ENCODE results near the gene SCGB3A2.

Gene SCGB3A2

DNA sequence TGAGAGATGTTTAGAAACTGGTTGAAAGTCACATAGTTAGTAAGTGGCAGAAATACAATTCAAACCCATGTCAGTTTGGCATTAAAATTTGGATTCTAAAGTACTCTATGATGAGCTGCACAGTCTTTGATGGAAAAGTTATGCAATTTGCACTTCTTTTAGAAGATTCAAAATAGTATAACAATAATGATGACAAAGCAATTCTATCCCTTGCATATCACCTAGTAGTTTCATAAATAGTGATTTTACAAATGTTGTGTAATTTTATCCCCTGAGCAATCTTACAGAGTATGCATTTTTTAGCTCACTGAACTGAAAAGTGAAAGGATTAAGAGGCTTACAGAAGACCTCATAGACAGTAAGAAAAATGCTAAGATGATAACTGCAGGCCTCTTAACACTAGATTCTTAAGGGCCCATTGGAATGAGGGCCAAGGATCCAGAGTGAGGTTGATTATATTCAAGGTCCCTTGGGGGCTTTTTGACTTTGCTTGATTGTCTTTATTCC, 24.2 kb downstream of the SCGB3A2 start:
- no peak overlapping the region for H3K4me3 ChIP-seq (ENCODE audit: low read depth, low read length)

DNA sequence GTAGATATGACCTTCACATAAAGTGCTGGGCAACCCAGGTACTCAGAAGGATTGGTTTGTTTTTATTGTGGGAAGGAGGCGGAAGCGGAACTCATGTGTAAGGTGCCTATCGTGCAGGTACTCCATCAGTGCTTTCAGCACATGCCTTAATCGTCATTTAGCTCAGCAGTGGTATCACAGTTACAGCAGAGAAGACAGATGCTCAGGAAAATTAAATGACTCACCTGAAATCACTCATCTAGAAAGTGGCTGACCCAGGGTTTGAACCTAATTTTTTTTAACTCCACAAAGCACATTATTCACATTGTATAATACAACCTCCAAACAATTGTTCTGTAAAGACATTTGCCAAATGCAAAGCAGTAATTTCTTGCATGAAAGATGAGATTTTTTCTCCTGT, 25.6 kb downstream of the SCGB3A2 start:
- H3K4me3 ChIP-seq (ENCODE audit: low read depth, low read length), result no peak overlapping the region

DNA sequence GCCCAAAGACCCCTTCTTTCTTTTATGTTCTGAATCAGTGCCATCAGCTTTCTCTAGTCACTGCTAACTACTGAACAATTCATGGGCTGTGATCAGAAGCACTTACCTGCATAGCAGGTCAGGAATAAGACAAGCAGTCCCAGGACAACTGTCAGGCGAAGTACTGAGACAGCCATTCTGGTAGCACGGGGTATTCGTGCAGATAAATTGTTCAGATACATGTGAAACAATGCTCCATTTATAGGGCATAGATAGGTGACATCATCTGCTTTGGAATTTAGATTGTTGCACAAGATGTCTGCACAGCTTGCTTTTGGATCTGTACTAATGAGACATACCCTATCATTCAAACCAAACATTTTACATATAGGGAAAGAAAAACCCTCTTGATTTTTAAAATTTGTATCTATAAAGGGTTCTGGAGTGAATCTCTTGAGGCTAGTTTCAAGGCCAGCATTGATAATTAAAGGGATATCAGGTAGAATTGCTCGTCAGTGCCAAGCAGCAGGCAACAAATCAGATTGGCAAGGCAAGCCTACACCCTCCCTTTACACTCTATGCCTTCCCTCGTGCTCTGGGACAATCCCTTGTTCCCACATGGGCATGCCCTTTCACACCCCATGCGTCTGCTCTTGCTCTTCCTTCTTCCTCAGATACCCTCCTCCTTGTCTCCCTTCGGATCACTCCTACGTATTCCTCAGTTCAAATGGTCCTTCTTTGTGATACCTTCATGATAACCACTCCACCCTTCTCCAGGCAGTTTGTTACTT, 28.0 kb downstream of the SCGB3A2 start, which contains the start of gene C5orf46:
C5orf46 (minus strand) TSS at position 213 of the 770 bp plus-strand sequence; CDS start at position 176, 37 bp downstream.
- H3K4me3 ChIP-seq (ENCODE audit: low read depth, low read length), result no peak within 1 kb of the TSS

GRCh38 chr5:147911427-147911826, 32.9 kb downstream of the SCGB3A2 start:
- no peak overlapping the region for H3K4me3 ChIP-seq (ENCODE audit: low read depth, low read length)

GRCh38 chr5:147912011-147912410, 33.5 kb downstream of the SCGB3A2 start:
- no peak overlapping the region for H3K4me3 ChIP-seq (ENCODE audit: low read depth, low read length)

- H3K4me3 ChIP-seq (ENCODE audit: low read depth, low read length), result no peak overlapping the region
These were observed 35.3 kb downstream of the SCGB3A2 start for GRCh38 chr5:147913786-147914185.

DNA sequence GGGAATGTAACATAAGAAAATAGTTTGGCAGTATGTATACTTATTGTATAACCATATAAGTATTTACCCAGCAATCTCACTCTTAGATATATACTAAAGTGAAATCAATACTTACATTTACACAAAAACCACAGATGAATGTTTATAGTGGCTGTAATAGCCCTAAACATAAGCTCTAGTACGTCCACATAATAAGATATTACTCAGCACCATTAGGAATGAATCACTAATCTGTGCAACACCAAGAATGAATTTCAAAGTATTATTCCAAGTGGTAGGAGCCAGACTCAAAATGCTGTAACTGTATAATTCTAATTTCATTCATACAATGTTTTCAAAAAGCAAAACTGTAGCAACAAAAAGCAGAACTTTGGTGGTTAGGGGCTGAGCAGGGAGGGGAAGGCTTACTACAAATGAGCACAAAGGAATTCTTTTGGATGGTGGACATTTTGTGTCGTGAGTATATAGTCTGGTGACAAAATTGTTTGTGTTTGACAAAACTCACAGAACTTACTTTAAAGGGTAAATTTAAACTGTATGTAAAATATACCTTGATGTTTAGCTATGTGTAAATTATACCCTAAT, 39.7 kb downstream of the SCGB3A2 start:
- H3K4me3 ChIP-seq (ENCODE audit: low read depth, low read length), result no peak overlapping the region

- H3K4me3 ChIP-seq (ENCODE audit: low read depth, low read length), result no peak overlapping the region
These were observed 40.4 kb downstream of the SCGB3A2 start for GRCh38 chr5:147918899-147919298.

DNA sequence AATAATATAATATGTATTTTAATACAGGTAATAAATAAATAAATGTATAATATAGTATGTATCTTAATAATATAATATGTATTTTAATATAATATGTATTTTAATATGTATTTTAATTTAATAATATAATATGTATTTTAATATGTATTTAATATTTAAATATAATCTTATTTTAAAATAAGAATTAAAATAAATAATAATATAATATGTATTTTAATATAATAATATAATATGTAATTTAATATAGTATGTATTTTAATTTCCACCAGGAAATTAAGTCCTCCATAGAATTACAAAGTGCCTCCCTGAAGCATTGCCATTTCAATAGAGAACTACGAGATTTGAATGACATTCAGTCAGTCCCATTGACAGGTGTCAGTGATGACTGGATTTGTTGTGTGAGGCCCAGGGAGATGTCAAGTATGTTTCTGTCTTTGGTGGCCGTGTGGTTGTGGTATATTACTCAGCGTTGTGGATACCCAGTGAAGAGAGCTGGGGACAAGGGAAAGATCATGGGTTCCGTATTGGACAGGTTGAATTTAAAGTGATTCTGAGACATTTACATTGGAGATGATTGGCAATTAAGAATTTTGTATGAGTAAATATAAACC, 42.0 kb downstream of the SCGB3A2 start:
- H3K4me3 ChIP-seq (ENCODE audit: low read depth, low read length), result no peak overlapping the region

GRCh38 chr5:147921136-147921535, 42.6 kb downstream of the SCGB3A2 start:
- H3K4me3 ChIP-seq (ENCODE audit: low read depth, low read length), result no peak overlapping the region

DNA sequence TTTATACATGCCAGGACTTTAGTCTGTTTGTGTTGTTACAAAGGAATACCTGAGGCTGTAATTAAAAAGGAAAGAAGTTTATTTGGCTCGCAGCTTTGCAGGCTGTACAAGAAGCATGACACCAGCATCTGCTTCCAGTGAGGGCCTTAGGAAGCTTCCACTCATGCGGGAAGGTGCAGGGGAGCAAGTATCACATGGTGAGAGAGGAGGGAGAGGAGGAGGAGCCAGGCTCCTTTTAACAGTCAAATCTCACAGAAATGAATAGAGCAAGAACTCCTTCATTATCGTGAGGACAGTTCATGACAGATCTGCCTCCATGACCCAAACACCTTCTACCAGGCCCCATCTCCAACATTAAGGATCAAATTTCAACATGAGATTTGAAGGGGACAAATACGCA, 46.5 kb downstream of the SCGB3A2 start:
- no peak overlapping the region for H3K4me3 ChIP-seq (ENCODE audit: low read depth, low read length)

DNA sequence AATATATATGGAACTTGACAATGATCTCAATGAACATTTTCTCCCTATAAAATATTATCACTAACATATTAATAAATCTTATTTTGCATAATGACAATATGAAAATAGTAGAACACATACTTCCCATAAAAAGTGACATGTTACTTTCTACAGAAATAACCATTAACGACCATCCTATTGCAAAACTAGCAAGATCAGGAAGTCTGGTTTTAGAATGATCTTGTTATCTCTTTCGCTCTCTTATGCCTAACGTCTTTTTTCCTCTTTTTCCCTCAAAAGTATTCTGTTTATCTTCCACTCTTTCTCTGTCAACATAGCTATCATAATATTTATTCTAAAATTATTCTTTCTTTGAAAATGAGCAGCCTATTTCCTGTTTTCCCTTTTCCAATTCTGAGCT, 49.4 kb downstream of the SCGB3A2 start:
- H3K4me3 ChIP-seq (ENCODE audit: low read depth, low read length), result no peak overlapping the region

GRCh38 chr5:147930769-147931168, 52.3 kb downstream of the SCGB3A2 start:
- H3K4me3 ChIP-seq (ENCODE audit: low read depth, low read length), result no peak overlapping the region
